B cell (primary cell): Measurements from ENCODE around the gene BAG3. TPM values are rescaled to one million over a fixed set of nuclear protein-coding genes. Genes with fewer than 3 reads are reported as not detected.

Source experiments
- ATAC-seq: fragments of 200-7000 bp; cut with Tn5 transposase; one replicate; pipeline ENCODE4 v1.10.0; 2021; ENCODE audit warnings: low read depth, mild to moderate bottlenecking, moderate number of reproducible peaks, moderate library complexity
- CTCF ChIA-PET: fragments of 350-600 bp; sonication (Branson Sonifier 250); formaldehyde crosslinking; loops from one replicate; lab custom pipeline; 2021; ENCODE audit warnings: antibody characterized with exemption, inconsistent platforms; lab: Charles Lee
- POLR2A ChIA-PET: fragments of 350-600 bp; sonication (Branson Sonifier 250); formaldehyde crosslinking; loops from one replicate; lab custom pipeline; 2021; ENCODE audit warnings: antibody characterized with exemption; lab: Charles Lee
- DNase-seq: peaks from one replicate; pipeline ENCODE4 v3.0.0; 2013
- H2AFZ ChIP-seq: 2 replicates; pipeline ENCODE4 v1.6.1; 2012; ENCODE audit warnings: mild to moderate bottlenecking, low read depth, low read length; ENCODE audit not compliant: insufficient read depth, poor library complexity, severe bottlenecking
- H3K27ac ChIP-seq, 2 donors: 1 replicate in 1 of 2; 2 replicates in 1 of 2; pipeline ENCODE4 v1.5.1; 2012 to 2013; ENCODE audit warnings: low read length in 2 of 2, mild to moderate bottlenecking in 2 of 2, moderate library complexity in 1 of 2
- H3K27me3 ChIP-seq, 4 experiments: fragments of 200-600 bp in 1 of 4; sonication (generic) in 1 of 4; replicated peaks in 1 of 4; 1 replicate in 2 of 4; 2 replicates in 2 of 4; pipeline versions ENCODE4 v1.6.1 to v1.7.0; 2013 to 2016; ENCODE audit warnings: low read length in 3 of 4, mild to moderate bottlenecking in 2 of 4, mixed read lengths in 1 of 4, moderate library complexity in 1 of 4; ENCODE audit not compliant: insufficient read depth in 4 of 4, control insufficient read depth in 3 of 4; ENCODE audit errors: control extremely low read depth in 1 of 4
- H3K36me3 ChIP-seq, 2 experiments: replicated peaks in 1 of 2; 1 replicate in 1 of 2; 2 replicates in 1 of 2; pipeline versions ENCODE4 v1.6.1 to v1.7.1; 2013; ENCODE audit warnings: low read length in 1 of 2; ENCODE audit not compliant: insufficient read depth in 2 of 2, control insufficient read depth in 1 of 2; ENCODE audit errors: control extremely low read depth in 1 of 2, extremely low read depth in 1 of 2
- H3K4me1 ChIP-seq, 2 donors: fragments of 200-600 bp in 1 of 2; sonication (generic) in 1 of 2; 1 replicate in 1 of 2; 2 replicates in 1 of 2; pipeline versions ENCODE4 v1.5.1 to v1.6.1; 2013 to 2017; ENCODE audit warnings: low read length in 2 of 2; ENCODE audit not compliant: control insufficient read depth in 2 of 2, insufficient read depth in 2 of 2
- H3K4me2 ChIP-seq: replicated peaks from 2 replicates; pipeline ENCODE3; 2012; ENCODE audit warnings: mild to moderate bottlenecking, low read depth, low read length; ENCODE audit not compliant: poor library complexity, severe bottlenecking
- H3K4me3 ChIP-seq, 5 experiments: fragments of 200-600 bp in 1 of 5; sonication (generic) in 1 of 5; 1 replicate in 3 of 5; 2 replicates in 2 of 5; pipeline versions ENCODE4 v1.5.1 to v1.7.0; 2011 to 2016; ENCODE audit warnings: low read length in 4 of 5, mild to moderate bottlenecking in 4 of 5, low read depth in 2 of 5, control low read depth in 1 of 5, moderate library complexity in 1 of 5; ENCODE audit not compliant: insufficient read depth in 1 of 5; ENCODE audit errors: control extremely low read depth in 1 of 5, extremely low read depth in 1 of 5
- H3K79me2 ChIP-seq: fragments of 200-600 bp; sonication (generic); one replicate; pipeline ENCODE4 v1.6.0; 2016; ENCODE audit warnings: low read length; ENCODE audit not compliant: control insufficient read depth, insufficient read depth
- H3K9ac ChIP-seq: fragments of 200-600 bp; sonication (generic); 2 replicates; pipeline ENCODE4 v1.6.1; 2017; ENCODE audit warnings: mild to moderate bottlenecking, low read length, moderate library complexity
- H3K9me3 ChIP-seq, 3 donors: one replicate each; pipeline versions ENCODE4 v1.6.1 to v1.7.1; 2013; ENCODE audit warnings: low read length in 2 of 3; ENCODE audit not compliant: control insufficient read depth in 2 of 3, insufficient read depth in 1 of 3; ENCODE audit errors: control extremely low read depth in 1 of 3
- H4K20me1 ChIP-seq: 2 replicates; pipeline ENCODE4 v1.6.0; 2012; ENCODE audit warnings: mild to moderate bottlenecking, low read length; ENCODE audit not compliant: insufficient read depth, control insufficient read depth, poor library complexity, severe bottlenecking
- H3K27ac Mint-ChIP-seq: one replicate; pipeline ENCODE4 v1.8.0; 2021; ENCODE audit warnings: mixed read lengths
- H3K27me3 Mint-ChIP-seq: one replicate; pipeline ENCODE4 v1.8.0; 2021; ENCODE audit warnings: mixed read lengths
- H3K4me1 Mint-ChIP-seq: one replicate; pipeline ENCODE4 v1.8.0; 2021; ENCODE audit warnings: mixed read lengths
- H3K4me3 Mint-ChIP-seq: one replicate; pipeline ENCODE4 v1.8.0; 2021; ENCODE audit warnings: mixed read lengths
- H3K9me3 Mint-ChIP-seq: one replicate; pipeline ENCODE4 v1.8.0; 2022; ENCODE audit warnings: mixed read lengths; ENCODE audit not compliant: insufficient read depth
- EZH2 ChIP-seq: IDR thresholded peaks from 2 replicates; pipeline ENCODE4 v1.6.1; 2012; ENCODE audit warnings: borderline replicate concordance, low read depth, mild to moderate bottlenecking, moderate library complexity, low read length; ENCODE audit not compliant: insufficient read depth, poor library complexity, severe bottlenecking
- WGBS: methylation state at CpG from one replicate; pipeline ENCODE4 v1.1.5; 2013; ENCODE audit warnings: missing lambda C conversion rate; ENCODE audit not compliant: insufficient coverage; 5-methylcytosine and 5-hydroxymethylcytosine counted together
- intact Hi-C: fragments of 100-400 bp; cut with micrococcal nuclease; formaldehyde crosslinking; loops from one replicate; pipeline ENCODE4 v1.10.0; 2022
- polyA plus RNA-seq: library from polyadenylated mRNA; depleted of rRNA; stranded (reverse); fragments of >200 nt; gene quantifications from 2 replicates; pipeline ENCODE4 v1.2.3, GENCODE V29; 2012
- total RNA-seq, 2 donors: library from RNA; stranded (reverse); fragments of 120-200 nt in 1 of 2; gene quantifications; 1 replicate in 1 of 2; 2 replicates in 1 of 2; pipeline versions ENCODE4 v1.2.3 to v1.2.4, GENCODE V29; 2013 to 2022
- TF ChIP-seq, protein P1 (sequence below): fragments of 200-600 bp; IDR thresholded peaks from one replicate; pipeline ENCODE4 v1.8.0; 2022; ENCODE audit warnings: antibody characterized with exemption, mild to moderate bottlenecking

Gene BAG3
- total and polyA plus RNA-seq, 2 donors (not counting 1 experiment from before 2014, with no cell fraction given), result 3.9 to 7.4 TPM

DNA sequence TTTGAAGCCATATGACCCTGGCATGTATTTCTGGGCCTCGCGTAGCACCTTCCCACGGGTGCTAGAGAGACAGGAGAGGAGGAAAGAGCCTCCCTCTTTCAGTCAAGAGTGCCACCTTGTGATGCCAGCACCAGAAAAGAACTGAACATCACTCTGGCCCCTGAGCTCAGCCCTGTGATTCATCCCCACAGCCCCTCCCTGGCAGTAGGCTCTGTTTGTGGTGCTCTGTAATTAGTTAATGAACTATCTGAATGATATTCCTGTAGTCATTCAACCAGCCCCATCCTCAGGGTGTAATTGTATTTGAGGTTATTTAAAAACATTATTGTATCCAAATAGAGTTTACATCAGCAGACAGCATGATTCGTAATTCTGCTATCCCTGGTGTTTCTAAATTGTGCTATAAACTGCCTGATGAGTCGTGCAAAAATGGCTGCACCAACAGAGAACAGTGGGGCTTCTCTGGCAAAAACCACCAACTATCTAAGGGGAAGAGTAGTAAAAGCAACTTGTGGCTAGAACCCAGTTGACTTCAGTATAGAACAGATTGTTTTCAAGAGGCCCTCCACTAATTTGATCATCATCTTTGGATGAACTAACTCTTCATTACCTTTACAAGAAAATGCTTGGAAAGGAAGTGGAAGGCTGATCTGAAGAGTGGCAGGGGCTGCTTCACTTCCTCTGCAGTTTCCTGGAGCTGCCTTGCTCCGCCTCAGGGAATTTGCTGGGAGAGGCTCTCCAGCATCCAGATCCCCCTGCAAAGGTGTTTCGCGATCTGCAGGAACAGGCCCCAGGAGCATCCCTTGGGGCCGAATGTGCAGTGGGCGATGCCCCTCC, 30.7 kb upstream of the BAG3 start:
- Histone ChIP-seq H3K27ac (no peak overlapping the region), H3K4me2 (no peak overlapping the region), H3K9ac (no peak overlapping the region), H3K79me2 (no peaks in the 10 kb centered on the region), H3K27me3 (no peaks in the 10 kb centered on the region), H4K20me1 (no peaks in the 10 kb centered on the region), H3K4me1 (no peaks in the 10 kb centered on the region), H2AFZ (no peak overlapping the region), H3K4me3 (no peak overlapping the region), H3K36me3 (no peaks in the 10 kb centered on the region), H3K9me3 (no peaks in the 10 kb centered on the region)
- Mint-ChIP-seq H3K9me3 (no peaks in the 10 kb centered on the region), H3K27ac (no peak overlapping the region), H3K4me1 (peaks cover 2% of the 10 kb centered on the region), H3K4me3 (no peak overlapping the region), H3K27me3 (no peaks in the 10 kb centered on the region)
- ChIA-PET POLR2A (no interaction called here), CTCF (no interaction called here)
- no peak for DNase-seq
- ATAC-seq, result no peak
- intact Hi-C loops, result no loop called here
- 90% methylated on average over 8 of the region's 10 CpGs for WGBS
- TF ChIP-seq EZH2, result no peak
- TF ChIP-seq, protein P1, sequence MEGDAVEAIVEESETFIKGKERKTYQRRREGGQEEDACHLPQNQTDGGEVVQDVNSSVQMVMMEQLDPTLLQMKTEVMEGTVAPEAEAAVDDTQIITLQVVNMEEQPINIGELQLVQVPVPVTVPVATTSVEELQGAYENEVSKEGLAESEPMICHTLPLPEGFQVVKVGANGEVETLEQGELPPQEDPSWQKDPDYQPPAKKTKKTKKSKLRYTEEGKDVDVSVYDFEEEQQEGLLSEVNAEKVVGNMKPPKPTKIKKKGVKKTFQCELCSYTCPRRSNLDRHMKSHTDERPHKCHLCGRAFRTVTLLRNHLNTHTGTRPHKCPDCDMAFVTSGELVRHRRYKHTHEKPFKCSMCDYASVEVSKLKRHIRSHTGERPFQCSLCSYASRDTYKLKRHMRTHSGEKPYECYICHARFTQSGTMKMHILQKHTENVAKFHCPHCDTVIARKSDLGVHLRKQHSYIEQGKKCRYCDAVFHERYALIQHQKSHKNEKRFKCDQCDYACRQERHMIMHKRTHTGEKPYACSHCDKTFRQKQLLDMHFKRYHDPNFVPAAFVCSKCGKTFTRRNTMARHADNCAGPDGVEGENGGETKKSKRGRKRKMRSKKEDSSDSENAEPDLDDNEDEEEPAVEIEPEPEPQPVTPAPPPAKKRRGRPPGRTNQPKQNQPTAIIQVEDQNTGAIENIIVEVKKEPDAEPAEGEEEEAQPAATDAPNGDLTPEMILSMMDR, result no peak

DNA sequence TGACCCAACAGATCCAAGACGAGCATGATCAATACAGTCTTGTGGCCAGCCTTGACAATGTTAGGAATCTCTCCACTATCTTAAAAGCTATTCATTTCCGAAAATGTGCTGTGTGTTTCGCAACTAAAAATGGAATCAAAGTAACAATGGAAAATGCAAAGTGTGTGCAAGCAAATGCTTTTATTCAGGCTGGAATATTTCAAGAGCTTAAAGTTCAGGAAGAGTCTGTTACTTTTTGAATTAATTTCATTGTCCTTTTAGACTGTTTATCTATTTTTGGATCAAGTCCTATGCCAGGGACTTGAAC, 30.1 kb upstream of the BAG3 start:
- H3K9me3 Mint-ChIP-seq, result no peaks in the 10 kb centered on the region
- ATAC-seq, result no peak
- Histone ChIP-seq H3K9me3 (no peaks in the 10 kb centered on the region), H2AFZ (no peak overlapping the region), H3K4me2 (no peak overlapping the region), H3K4me1 (no peaks in the 10 kb centered on the region), H3K79me2 (no peaks in the 10 kb centered on the region), H3K36me3 (no peaks in the 10 kb centered on the region), H3K27ac (no peak overlapping the region), H3K27me3 (no peaks in the 10 kb centered on the region), H3K4me3 (no peak overlapping the region), H4K20me1 (no peaks in the 10 kb centered on the region), H3K9ac (no peak overlapping the region)
- no peak for DNase-seq
- ChIA-PET CTCF (no interaction called here), POLR2A (no interaction called here)
- TF ChIP-seq, protein P1, result no peak
- TF ChIP-seq EZH2, result no peak
- no peaks in the 10 kb centered on the region for H3K27me3 Mint-ChIP-seq
- no peak overlapping the region for H3K4me3 Mint-ChIP-seq
- H3K4me1 Mint-ChIP-seq, result peaks cover 2% of the 10 kb centered on the region
- intact Hi-C loops, result no loop called here
- no peak overlapping the region for H3K27ac Mint-ChIP-seq
- WGBS, result 100% methylated on average over 2 of the region's 3 CpGs
